BLaER1 treated with 17β-estradiol and CSF1 and Interleukin-3, amounts not matched to agents 10 nM and 100 nM (cell line): ENCODE measurements around the gene RGS3.
"Not testable (repeated sequence)": the region's sequence is repeated elsewhere in the genome, so short reads cannot be mapped to it uniquely, and the experiment has no call there.

Source experiments
- H3K27ac ChIP-seq, 11 experiments: shearing (Covaris generic); formaldehyde crosslinking; 2 replicates each; pipeline ENCODE4 v1.8.1; 2022
- H3K27me3 ChIP-seq, 11 experiments: shearing (Covaris generic); formaldehyde crosslinking; 2 replicates each; pipeline ENCODE4 v1.8.1; 2022
- H3K36me3 ChIP-seq, 11 experiments: shearing (Covaris generic); formaldehyde crosslinking; 2 replicates each; pipeline ENCODE4 v1.8.1; 2022
- H3K4me1 ChIP-seq, 10 experiments: shearing (Covaris generic); formaldehyde crosslinking; 2 replicates each; pipeline ENCODE4 v1.8.1; 2022
- H3K4me2 ChIP-seq, 11 experiments: shearing (Covaris generic); formaldehyde crosslinking; 2 replicates each; pipeline ENCODE4 v1.8.1; 2022
- H3K4me3 ChIP-seq, 10 experiments: shearing (Covaris generic); formaldehyde crosslinking; 2 replicates each; pipeline ENCODE4 v1.8.1; 2022
- H3K9ac ChIP-seq, 11 experiments: shearing (Covaris generic); formaldehyde crosslinking; 2 replicates each; pipeline ENCODE4 v1.8.1; 2022
- H3K9me3 ChIP-seq, 11 experiments: shearing (Covaris generic); formaldehyde crosslinking; replicated peaks in 1 of 11; 2 replicates each; pipeline ENCODE4 v1.8.1; 2022
- H4K20me1 ChIP-seq, 11 experiments: shearing (Covaris generic); formaldehyde crosslinking; 2 replicates each; pipeline ENCODE4 v1.8.1; 2022
- Cebpa-rat ChIP-seq, 11 experiments: shearing (Covaris generic); IDR thresholded peaks; 2 replicates each; pipeline ENCODE4 v1.8.1; 2022

The RGS3 gene

DNA sequence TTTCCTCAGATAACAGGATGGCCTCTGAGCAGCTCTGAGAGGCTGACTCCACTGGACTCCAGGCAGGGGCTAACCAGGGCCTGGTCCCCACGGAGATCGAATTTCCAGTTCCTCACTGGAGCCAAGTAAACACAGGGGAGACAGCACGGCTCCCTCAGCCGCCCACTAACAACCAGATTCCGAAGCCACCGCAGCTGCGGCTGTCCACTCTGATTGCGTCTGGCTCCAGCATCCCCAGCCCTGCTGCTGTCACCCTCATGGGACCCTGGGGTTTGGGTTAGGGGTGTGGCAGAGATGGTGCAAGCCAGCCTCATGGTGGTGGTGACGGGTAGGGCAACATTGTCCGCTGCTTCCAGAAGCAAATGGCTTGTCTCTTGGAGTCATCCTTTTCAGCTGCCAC lies 172.6 kb downstream of the RGS3 start:
- no peak for TF ChIP-seq Cebpa-rat (IDR thresholded peaks at IDR 0.05)
- peaks cover 0 to 20% (median 0%) of the 10 kb centered on the region in 10 experiments; a peak in 8 of 20 replicates for H3K4me1 ChIP-seq
- no peak overlapping the region for H3K4me3 ChIP-seq
- H3K9me3 ChIP-seq: no peaks in the 10 kb centered on the region
- no peaks in the 10 kb centered on the region for H3K36me3 ChIP-seq
- no peaks in the 10 kb centered on the region for H3K27me3 ChIP-seq
- H4K20me1 ChIP-seq: no peaks in the 10 kb centered on the region
- no peak overlapping the region for H3K9ac ChIP-seq
- no peak overlapping the region for H3K27ac ChIP-seq
- H3K4me2 ChIP-seq: no peak overlapping the region

DNA sequence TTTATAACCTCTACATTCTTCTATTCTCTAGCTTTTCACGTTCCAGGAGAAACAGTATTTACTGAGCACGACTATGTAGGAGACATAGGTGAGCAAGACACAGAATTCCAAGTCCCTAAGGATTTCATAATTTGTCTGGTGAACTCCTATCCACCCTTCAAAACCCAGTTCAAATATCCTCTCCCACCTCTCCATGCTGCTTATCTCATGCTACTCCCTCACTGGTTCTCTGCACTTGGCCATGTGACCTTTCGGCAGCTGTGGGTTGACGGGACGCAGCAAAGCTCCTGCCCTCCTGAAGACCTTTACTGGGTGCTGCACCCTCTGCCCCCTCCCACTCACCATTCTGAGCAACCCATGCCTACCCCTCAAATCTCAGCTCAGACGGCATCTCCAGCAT lies 173.2 kb downstream of the RGS3 start:
- H3K9ac ChIP-seq: no peak overlapping the region
- no peaks in the 10 kb centered on the region for H4K20me1 ChIP-seq
- no peak overlapping the region for H3K27ac ChIP-seq
- H3K4me3 ChIP-seq: no peak overlapping the region
- H3K4me2 ChIP-seq: no peak overlapping the region
- no peaks in the 10 kb centered on the region for H3K9me3 ChIP-seq
- no peak for TF ChIP-seq Cebpa-rat (IDR thresholded peaks at IDR 0.05)
- H3K36me3 ChIP-seq: no peaks in the 10 kb centered on the region
- no peaks in the 10 kb centered on the region for H3K27me3 ChIP-seq
- peaks cover 0 to 16% (median 0%) of the 10 kb centered on the region in 10 experiments; a peak in 8 of 20 replicates for H3K4me1 ChIP-seq

DNA sequence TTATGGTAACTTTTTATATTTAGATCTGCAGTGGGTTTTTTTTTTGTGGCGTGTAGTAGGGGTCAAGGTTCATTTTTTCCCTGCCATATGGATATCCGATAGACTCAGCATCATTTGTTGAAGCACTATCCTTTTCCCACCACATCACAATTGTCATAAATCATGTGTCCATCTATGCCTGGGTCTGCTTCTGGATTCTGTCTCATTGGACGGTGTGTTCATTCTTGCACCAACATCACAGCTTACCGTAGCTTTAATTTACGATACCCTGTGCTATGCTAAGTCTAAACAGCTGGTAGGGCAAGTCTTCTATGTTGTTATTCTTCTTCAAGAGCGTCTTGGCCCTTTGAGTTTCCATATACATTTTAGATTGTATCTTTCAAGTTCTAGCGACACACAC lies 175.0 kb downstream of the RGS3 start:
- Histone ChIP-seq H3K9ac (no peak overlapping the region), H3K4me1 (peaks cover 0 to 7% (median 0%) of the 10 kb centered on the region in 10 experiments; a peak in 4 of 20 replicates), H3K36me3 (no peaks in the 10 kb centered on the region), H3K4me2 (no peak overlapping the region), H3K9me3 (no peaks in the 10 kb centered on the region), H3K27ac (no peak overlapping the region), H3K27me3 (no peaks in the 10 kb centered on the region), H4K20me1 (no peaks in the 10 kb centered on the region), H3K4me3 (no peak overlapping the region)
- TF ChIP-seq Cebpa-rat (IDR thresholded peaks at IDR 0.05): no peak

DNA sequence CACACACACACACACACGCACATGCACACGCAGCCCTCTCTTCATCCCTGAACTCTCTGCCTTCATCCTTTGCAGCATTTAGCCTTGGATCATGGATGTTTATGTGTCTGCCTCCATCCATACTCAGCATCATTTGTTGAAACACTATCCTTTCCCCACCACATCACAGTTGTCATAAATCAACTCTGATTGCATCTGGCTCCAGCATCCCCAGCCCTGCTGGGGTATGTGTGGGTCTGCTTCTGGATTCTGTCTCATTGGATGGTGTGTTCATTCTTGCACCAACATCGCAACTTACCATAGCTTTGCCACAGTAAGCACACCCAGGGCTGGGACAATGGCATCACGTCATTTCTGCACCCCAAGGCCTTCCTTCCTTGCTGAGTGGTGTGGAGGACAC lies 175.4 kb downstream of the RGS3 start:
- no peak for TF ChIP-seq Cebpa-rat (IDR thresholded peaks at IDR 0.05)
- no peaks in the 10 kb centered on the region for H3K36me3 ChIP-seq
- no peaks in the 10 kb centered on the region for H3K27me3 ChIP-seq
- no peak overlapping the region for H3K9ac ChIP-seq
- H3K4me1 ChIP-seq: peaks cover 0 to 11% (median 0%) of the 10 kb centered on the region in 10 experiments; a peak in 4 of 20 replicates
- H3K4me2 ChIP-seq: no peak overlapping the region
- no peaks in the 10 kb centered on the region for H4K20me1 ChIP-seq
- no peak overlapping the region for H3K4me3 ChIP-seq
- no peaks in the 10 kb centered on the region for H3K9me3 ChIP-seq
- H3K27ac ChIP-seq: no peak overlapping the region

DNA sequence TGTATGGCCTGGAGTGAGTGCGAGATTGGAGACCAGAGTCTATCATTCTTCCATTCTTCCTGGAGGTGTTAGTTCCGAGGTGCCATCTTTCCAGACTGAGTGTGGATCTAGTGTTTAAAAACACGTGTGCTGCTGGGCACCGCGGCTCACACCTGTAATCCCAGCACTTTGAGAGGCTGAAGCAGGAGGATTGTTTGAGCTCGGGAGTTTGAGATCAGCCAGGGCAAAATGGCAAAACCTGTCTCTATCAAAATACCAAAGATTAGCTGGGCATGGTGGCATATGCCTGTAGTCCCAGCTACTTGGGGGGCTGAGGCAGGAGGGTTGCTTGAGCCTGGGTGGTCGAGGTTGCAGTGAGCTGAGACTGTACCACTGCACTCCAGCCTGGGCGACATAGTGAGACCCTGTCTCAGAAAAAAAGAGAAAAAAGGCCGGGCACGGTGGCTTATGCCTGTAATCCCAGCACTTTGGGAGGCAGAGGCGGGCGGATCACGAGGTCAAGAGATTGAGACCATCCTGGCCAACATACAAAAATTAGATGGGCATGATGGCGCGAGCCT lies 176.0 kb downstream of the RGS3 start:
- H3K4me2 ChIP-seq, H3K27ac ChIP-seq, H3K36me3 ChIP-seq, H3K27me3 ChIP-seq, H4K20me1 ChIP-seq, H3K9me3 ChIP-seq, H3K9ac ChIP-seq, H3K4me3 ChIP-seq: not testable (repeated sequence)
- peaks cover 0 to 13% (median 0%) of the 10 kb centered on the region in 10 experiments; a peak in 4 of 20 replicates for H3K4me1 ChIP-seq

DNA sequence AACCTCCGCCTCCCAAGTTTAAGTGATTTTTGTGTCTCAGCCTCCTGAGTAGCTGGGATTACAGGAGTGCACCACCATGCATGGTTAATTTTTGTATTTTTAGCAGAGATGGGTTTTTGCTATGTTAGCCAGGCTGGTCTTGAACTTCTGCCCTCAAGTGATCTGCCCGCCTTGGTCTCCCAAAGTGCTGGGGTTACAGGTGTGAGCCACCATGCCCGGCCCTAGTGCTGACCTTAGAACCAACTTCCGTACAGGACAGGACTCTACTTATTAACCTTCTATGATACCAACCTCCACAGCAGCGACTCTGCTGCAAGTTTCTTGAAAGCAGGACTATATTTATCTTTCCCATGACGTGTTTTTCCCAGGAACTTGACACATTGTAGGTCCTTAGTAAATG lies 176.9 kb downstream of the RGS3 start:
- Histone ChIP-seq H3K4me1 (peaks cover 0 to 13% (median 0%) of the 10 kb centered on the region in 10 experiments; a peak in 4 of 20 replicates), H3K4me3 (no peak overlapping the region), H3K4me2 (no peak overlapping the region), H3K9me3 (no peaks in the 10 kb centered on the region), H4K20me1 (no peaks in the 10 kb centered on the region), H3K27ac (no peak overlapping the region), H3K9ac (no peak overlapping the region), H3K27me3 (no peaks in the 10 kb centered on the region), H3K36me3 (no peaks in the 10 kb centered on the region)
- TF ChIP-seq Cebpa-rat (IDR thresholded peaks at IDR 0.05): no peak

DNA sequence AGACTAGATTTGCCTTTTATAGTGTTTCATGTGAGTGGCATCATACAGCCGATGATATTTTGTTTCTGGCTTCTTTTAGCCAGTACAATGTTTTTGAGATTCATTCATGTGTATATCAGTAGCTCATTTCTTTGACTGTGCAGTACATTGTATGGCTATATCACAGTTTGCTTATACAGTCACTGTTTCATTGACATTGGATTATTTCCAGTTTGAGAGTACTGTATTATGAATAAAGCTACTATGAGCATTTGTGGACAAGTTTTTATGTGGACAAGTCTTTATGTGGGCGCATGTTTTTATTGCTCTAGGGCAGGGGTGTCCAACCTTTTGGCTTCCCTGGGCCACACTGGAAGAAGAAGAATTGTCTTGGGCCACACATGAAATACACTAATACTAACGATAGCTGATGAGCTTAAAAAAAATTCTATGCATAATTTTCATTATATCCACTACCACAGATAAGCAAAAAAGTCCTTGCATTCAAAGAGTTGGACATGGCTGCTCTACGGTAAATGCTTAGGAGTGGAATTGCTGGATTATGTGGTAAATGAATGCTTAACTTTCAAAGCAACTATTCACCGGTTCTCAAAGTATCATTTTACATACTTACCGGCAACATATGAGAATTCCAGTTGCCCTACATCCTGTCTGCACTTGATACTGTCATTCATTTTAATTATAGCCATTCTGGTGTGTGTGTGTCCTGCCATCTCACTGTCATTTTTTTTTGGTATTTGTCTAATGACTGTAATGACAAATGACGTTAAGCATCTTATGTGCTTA lies 177.8 kb downstream of the RGS3 start:
- Histone ChIP-seq H3K4me3 (no peak overlapping the region), H3K27ac (no peak overlapping the region), H3K27me3 (no peaks in the 10 kb centered on the region), H3K9me3 (no peaks in the 10 kb centered on the region), H4K20me1 (no peaks in the 10 kb centered on the region), H3K9ac (no peak overlapping the region), H3K36me3 (no peaks in the 10 kb centered on the region), H3K4me2 (no peak overlapping the region), H3K4me1 (peaks cover 0 to 13% (median 0%) of the 10 kb centered on the region in 10 experiments; a peak in 4 of 20 replicates)
- TF ChIP-seq Cebpa-rat (IDR thresholded peaks at IDR 0.05): no peak

DNA sequence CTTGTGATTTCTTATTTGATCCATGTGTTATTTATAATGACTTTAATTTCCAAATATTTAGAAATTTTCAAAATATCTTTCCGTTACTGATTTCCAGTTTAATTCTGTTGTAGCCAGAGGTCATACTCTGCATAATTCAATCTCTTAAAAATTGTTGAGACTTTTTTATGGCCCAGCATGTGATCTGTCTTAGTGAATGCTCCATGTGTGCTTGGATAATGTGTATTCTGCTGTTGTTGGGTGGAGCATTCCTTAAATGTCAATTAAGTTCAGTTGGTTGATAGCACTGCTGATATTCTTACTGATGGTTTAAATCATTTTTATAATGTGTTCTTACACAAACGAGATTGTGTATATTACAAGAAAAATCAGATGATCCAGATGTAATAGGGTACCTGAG lies 180.8 kb downstream of the RGS3 start:
- no peaks in the 10 kb centered on the region for H4K20me1 ChIP-seq
- no peaks in the 10 kb centered on the region for H3K27me3 ChIP-seq
- H3K4me2 ChIP-seq: no peak overlapping the region
- no peak for TF ChIP-seq Cebpa-rat (IDR thresholded peaks at IDR 0.05)
- peaks cover 0 to 7% (median 0%) of the 10 kb centered on the region in 11 experiments; a peak in 2 of 22 replicates for H3K9me3 ChIP-seq
- H3K4me1 ChIP-seq: peaks cover 0 to 13% (median 2%) of the 10 kb centered on the region in 10 experiments; a peak in 9 of 20 replicates
- no peak overlapping the region for H3K4me3 ChIP-seq
- no peak overlapping the region for H3K27ac ChIP-seq
- no peaks in the 10 kb centered on the region for H3K36me3 ChIP-seq
- H3K9ac ChIP-seq: no peak overlapping the region

DNA sequence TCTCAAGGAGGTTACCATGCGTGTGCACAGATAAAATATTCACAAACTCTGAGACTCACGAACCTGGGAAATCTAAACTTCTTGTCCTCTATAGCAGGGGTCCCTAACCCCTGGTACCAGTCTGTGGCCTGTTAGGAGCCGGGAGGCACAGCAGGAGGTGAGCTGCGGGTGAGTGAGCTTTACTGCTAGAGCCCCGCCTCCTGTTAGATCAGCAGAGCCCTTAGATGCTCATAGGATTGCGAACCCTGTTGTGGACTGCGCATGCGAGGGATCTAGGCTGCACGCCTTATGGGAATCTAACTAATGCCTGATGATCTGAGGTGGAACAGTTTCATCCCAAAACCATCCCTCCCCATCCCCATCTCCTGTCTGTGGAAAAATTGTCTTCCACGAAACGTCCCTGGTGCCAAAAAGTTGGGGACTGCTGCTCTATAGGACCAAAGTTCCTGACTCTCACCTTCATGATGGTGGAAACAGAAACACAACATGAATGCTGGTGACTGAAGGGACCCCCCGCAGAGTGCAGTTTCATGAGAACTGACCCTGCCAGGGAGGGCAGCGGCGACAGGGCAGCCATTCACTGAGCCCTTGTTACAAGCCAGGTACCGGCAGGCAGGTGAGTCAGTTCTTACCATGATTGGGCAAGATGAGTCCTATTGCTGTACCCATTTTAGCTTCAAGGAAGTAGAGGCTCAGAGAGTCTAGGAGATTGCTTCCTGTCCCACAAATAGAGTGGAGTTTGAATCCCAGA lies 181.9 kb downstream of the RGS3 start:
- H3K4me1 ChIP-seq: peaks cover 4 to 18% (median 7%) of the 10 kb centered on the region in 10 experiments
- no peak overlapping the region for H3K9ac ChIP-seq
- H3K9me3 ChIP-seq: peaks cover 0 to 7% (median 0%) of the 10 kb centered on the region in 11 experiments; a peak in 2 of 22 replicates
- H3K4me3 ChIP-seq: no peak overlapping the region
- H4K20me1 ChIP-seq: no peaks in the 10 kb centered on the region
- H3K27me3 ChIP-seq: no peaks in the 10 kb centered on the region
- H3K4me2 ChIP-seq: no peak overlapping the region
- no peak overlapping the region for H3K27ac ChIP-seq
- no peak for TF ChIP-seq Cebpa-rat (IDR thresholded peaks at IDR 0.05)
- H3K36me3 ChIP-seq: no peaks in the 10 kb centered on the region
